GM12878 (cell line): Measurements from ENCODE around the gene FOSB. TPM values are rescaled to one million over a fixed set of nuclear protein-coding genes. Genes with fewer than 3 reads are reported as not detected.

ENCODE experiments used
- CREM ChIP-seq: IDR thresholded peaks from 2 replicates; pipeline ENCODE4 v1.6.1; 2014; ENCODE audit warnings: antibody characterized with exemption, low read depth
- EGR1 ChIP-seq, 2 experiments: IDR thresholded peaks; 1 replicate in 1 of 2; 2 replicates in 1 of 2; pipeline ENCODE4 v1.6.1; 2011 to 2012; ENCODE audit warnings: low read depth in 2 of 2, low read length in 2 of 2, borderline replicate concordance in 1 of 2, mild to moderate bottlenecking in 1 of 2, moderate library complexity in 1 of 2
- ETV6 ChIP-seq, 2 experiments: fragments of 450-650 bp in 1 of 2; IDR thresholded peaks in 1 of 2; conservative IDR thresholded peaks in 1 of 2; 2 replicates each; pipeline ENCODE4 v1.6.1; 2014; ENCODE audit warnings: antibody characterized with exemption in 1 of 2, borderline replicate concordance in 1 of 2, low read depth in 1 of 2, mild to moderate bottlenecking in 1 of 2, moderate library complexity in 1 of 2
- GATAD2B ChIP-seq: fragments of 450-650 bp; conservative IDR thresholded peaks from 2 replicates; pipeline ENCODE4 v1.6.1; 2017; ENCODE audit warnings: low read depth, mild to moderate bottlenecking, moderate library complexity
- IKZF1 ChIP-seq: fragments of 450-650 bp; conservative IDR thresholded peaks from 2 replicates; pipeline ENCODE4 v1.6.1; 2017; ENCODE audit warnings: antibody characterized with exemption, mild to moderate bottlenecking
- IKZF2 ChIP-seq, 2 experiments: fragments of 450-650 bp; IDR thresholded peaks; 2 replicates each; pipeline ENCODE4 v1.6.1; 2017; ENCODE audit warnings: mild to moderate bottlenecking in 2 of 2, moderate library complexity in 2 of 2
- IRF4 ChIP-seq: IDR thresholded peaks from 2 replicates; pipeline ENCODE4 v1.6.1; 2011; ENCODE audit warnings: low read depth, low read length
- KAT2A ChIP-seq: conservative IDR thresholded peaks from 2 replicates; pipeline ENCODE4 v1.6.1; 2011; ENCODE audit warnings: low read depth, low read length; ENCODE audit not compliant: control insufficient read depth
- MEF2A ChIP-seq: IDR thresholded peaks from 2 replicates; pipeline ENCODE4 v1.6.1; 2011; ENCODE audit warnings: low read depth, mild to moderate bottlenecking, low read length, moderate library complexity; ENCODE audit not compliant: insufficient read depth
- MLLT1 ChIP-seq: fragments of 450-650 bp; IDR thresholded peaks from 2 replicates; pipeline ENCODE4 v1.6.1; 2016; ENCODE audit warnings: mild to moderate bottlenecking
- PBX3 ChIP-seq: IDR thresholded peaks from 2 replicates; pipeline ENCODE4 v1.6.1; 2011; ENCODE audit warnings: mild to moderate bottlenecking, low read depth, low read length, moderate library complexity; ENCODE audit not compliant: insufficient replicate concordance
- ZBTB40 ChIP-seq: fragments of 450-650 bp; IDR thresholded peaks from 2 replicates; pipeline ENCODE4 v1.6.1; 2016; ENCODE audit warnings: mild to moderate bottlenecking, moderate library complexity, borderline replicate concordance
- ZNF687 ChIP-seq: fragments of 450-650 bp; IDR thresholded peaks from 2 replicates; pipeline ENCODE4 v1.6.1; 2017; ENCODE audit warnings: mild to moderate bottlenecking, moderate library complexity
- polyA plus RNA-seq, 11 experiments: library from polyadenylated mRNA; depleted of rRNA in 4 of 11; unstranded in 6 of 11; stranded (reverse) in 5 of 11; fragments of >200 nt; fragmentation: Nextera tagmentation in 4 of 11; fragmentation: Illumina TruSeq in 1 of 11; extraction: Ambion mirVana in 4 of 11; extraction: Trizol in 1 of 11; gene quantifications; 1 replicate in 1 of 11; 2 replicates in 10 of 11; pipeline versions ENCODE4 v1.2.1 to v1.2.3, GENCODE V29; 2011 to 2016; ENCODE audit warnings: inconsistent platforms in 2 of 11, missing spikeins in 2 of 11, low read depth in 1 of 11
- total RNA-seq, 4 experiments: library from RNA; depleted of rRNA in 3 of 4; stranded (reverse); fragments of >200 nt in 3 of 4; fragmentation: Illumina TruSeq in 1 of 4; extraction: Trizol in 1 of 4; gene quantifications; 2 replicates each; pipeline versions ENCODE4 v1.2.1 to v1.2.3, GENCODE V29; 2013 to 2021

The FOSB gene
- total and polyA plus RNA-seq, 10 of the 15 experiments (the other 5 are each of a cell fraction or from before 2014, with no cell fraction given): 0.06 to 0.56 (median 0.26) TPM

- TF ChIP-seq MLLT1 (peak; percentile 93), PBX3 (no peak), KAT2A (no peak), CREM (peak; percentile 11; the same call in 1 of the 2 replicates), EGR1 (IDR thresholded peaks at IDR 0.05; ENCODE audit: borderline replicate concordance in 1 of 2, low read depth in 2 of 2, low read length in 2 of 2) (peak in 1 of 2 experiments; percentile 43; a peak in 1 of 3 replicates), IRF4 (no peak), ZNF687 (no peak), ETV6 (conservative IDR thresholded peaks at IDR 0.05 in 1 of 2, IDR thresholded peaks at IDR 0.05 in 1 of 2; ENCODE audit: borderline replicate concordance in 1 of 2, low read depth in 1 of 2) (peak in 1 of 2 experiments; percentile 89; a peak in 2 of 4 replicates), IKZF1 (peak; percentile 90), GATAD2B (peak; percentile 24; the same call in 1 of the 2 replicates), IKZF2 (IDR thresholded peaks at IDR 0.05) (peak; percentile 77 to 82; a peak in 3 of 4 replicates), ZBTB40 (0 out of 2 replicates have a peak, but pooled peaks have one; percentile 13), MEF2A (peak; percentile 80)
These were observed 43.4 kb upstream of the FOSB start (continued) for GRCh38 chr19:45424191-45425058.
